HepG2 (cell line): ENCODE results near the gene ACSM2B. TPM values are rescaled to one million over a fixed set of nuclear protein-coding genes. Genes with fewer than 3 reads are reported as not detected.
A peak's percentile ranks its signal among the peaks of the same experiment; 100 is the strongest.

Source experiments
- ATF3 ChIP-seq: sonication (generic); formaldehyde crosslinking; IDR thresholded peaks from 2 replicates; pipeline ENCODE4 v1.4.0; 2020; ENCODE audit warnings: missing genetic modification reagents
- ATF7 ChIP-seq, 2 experiments: fragments of 450-650 bp in 1 of 2; sonication (generic) in 1 of 2; formaldehyde crosslinking in 1 of 2; IDR thresholded peaks; 2 replicates each; pipeline versions ENCODE4 v1.4.0 to v1.6.1; 2016 to 2020; ENCODE audit warnings: antibody characterized with exemption in 1 of 2, mild to moderate bottlenecking in 1 of 2, missing genetic modification reagents in 1 of 2
- CBFB ChIP-seq: sonication (generic); formaldehyde crosslinking; IDR thresholded peaks from 2 replicates; pipeline ENCODE4 v1.4.0; 2020; ENCODE audit warnings: missing genetic modification reagents
- ETV6 ChIP-seq: sonication (generic); formaldehyde crosslinking; conservative IDR thresholded peaks from 2 replicates; pipeline ENCODE4 v1.4.0; 2020; ENCODE audit warnings: missing genetic modification reagents
- FLYWCH1 ChIP-seq: sonication (generic); formaldehyde crosslinking; IDR thresholded peaks from 2 replicates; pipeline ENCODE4 v1.8.1; 2023; ENCODE audit warnings: mild to moderate bottlenecking, missing genetic modification reagents
- HDAC1 ChIP-seq: sonication (generic); formaldehyde crosslinking; IDR thresholded peaks from 2 replicates; pipeline ENCODE4 v1.5.1; 2020; ENCODE audit warnings: mild to moderate bottlenecking, missing genetic modification reagents
- KLF15 ChIP-seq: sonication (generic); formaldehyde crosslinking; IDR thresholded peaks from 2 replicates; pipeline ENCODE4 v1.8.1; 2023; ENCODE audit warnings: borderline replicate concordance, mild to moderate bottlenecking, inconsistent platforms, missing genetic modification reagents, mixed read lengths
- MAFG ChIP-seq: sonication (generic); formaldehyde crosslinking; IDR thresholded peaks from 2 replicates; pipeline ENCODE4 v1.5.1; 2020; ENCODE audit warnings: mild to moderate bottlenecking, missing genetic modification reagents
- MXI1 ChIP-seq: IDR thresholded peaks from 3 replicates; pipeline ENCODE4 v1.6.1; 2012; ENCODE audit warnings: low read depth, low read length, inconsistent platforms, borderline replicate concordance
- NFYC ChIP-seq: IDR thresholded peaks from 2 replicates; pipeline ENCODE4 v1.6.1; 2016; ENCODE audit warnings: missing genetic modification reagents, missing compliant biosample characterization
- PPARG ChIP-seq: conservative IDR thresholded peaks from 2 replicates; pipeline ENCODE4 v1.6.1; 2016; ENCODE audit warnings: missing biosample characterization, missing genetic modification reagents
- RAD21 ChIP-seq: fragments of 450-650 bp; formaldehyde crosslinking; IDR thresholded peaks from 2 replicates; pipeline ENCODE4 v1.5.0; 2020; ENCODE audit warnings: mild to moderate bottlenecking
- SCMH1 ChIP-seq: sonication (generic); formaldehyde crosslinking; IDR thresholded peaks from 2 replicates; pipeline ENCODE4 v1.9.0; 2021; ENCODE audit warnings: missing genetic modification reagents, mild to moderate bottlenecking, borderline replicate concordance
- SIN3A ChIP-seq: IDR thresholded peaks from 2 replicates; pipeline ENCODE4 v1.6.1; 2011; ENCODE audit warnings: low read depth, mild to moderate bottlenecking, control low read depth, low read length, borderline replicate concordance
- SRF ChIP-seq: IDR thresholded peaks from 2 replicates; pipeline ENCODE4 v1.6.1; 2011; ENCODE audit warnings: mild to moderate bottlenecking, low read depth, low read length, moderate library complexity
- TOPORS ChIP-seq: sonication (generic); formaldehyde crosslinking; IDR thresholded peaks from 2 replicates; pipeline ENCODE4 v1.8.0; 2023; ENCODE audit warnings: mild to moderate bottlenecking, missing genetic modification reagents
- TSC22D2 ChIP-seq: sonication (generic); formaldehyde crosslinking; IDR thresholded peaks from 2 replicates; pipeline ENCODE4 v1.5.1; 2020; ENCODE audit warnings: missing genetic modification reagents, mild to moderate bottlenecking, borderline replicate concordance
- ZBTB43 ChIP-seq: sonication (generic); formaldehyde crosslinking; conservative IDR thresholded peaks from 2 replicates; pipeline ENCODE4 v1.4.0; 2020; ENCODE audit warnings: missing genetic modification reagents
- ZFP36L1 ChIP-seq: sonication (generic); formaldehyde crosslinking; IDR thresholded peaks from 2 replicates; pipeline ENCODE4 v1.8.0; 2022; ENCODE audit warnings: mild to moderate bottlenecking, missing genetic modification reagents, moderate library complexity
- ZHX1 ChIP-seq: sonication (generic); formaldehyde crosslinking; IDR thresholded peaks from 2 replicates; pipeline ENCODE4 v1.8.1; 2022; ENCODE audit warnings: low read depth, mild to moderate bottlenecking, missing genetic modification reagents
- ZNF121 ChIP-seq: sonication (generic); formaldehyde crosslinking; IDR thresholded peaks from 2 replicates; pipeline ENCODE4 v1.5.0; 2020; ENCODE audit warnings: mild to moderate bottlenecking, missing genetic modification reagents
- ZNF570 ChIP-seq: sonication (generic); formaldehyde crosslinking; IDR thresholded peaks from 2 replicates; pipeline ENCODE4 v1.4.0; 2020; ENCODE audit warnings: mild to moderate bottlenecking, missing genetic modification reagents, borderline replicate concordance
- ZNF691 ChIP-seq: sonication (generic); formaldehyde crosslinking; IDR thresholded peaks from 2 replicates; pipeline ENCODE4 v1.4.0; 2020; ENCODE audit warnings: missing genetic modification reagents, low read depth, mild to moderate bottlenecking, borderline replicate concordance
- ZNF777 ChIP-seq: sonication (generic); formaldehyde crosslinking; IDR thresholded peaks from 2 replicates; pipeline ENCODE4 v1.4.0; 2020; ENCODE audit warnings: missing genetic modification reagents
- ZSCAN9 ChIP-seq: IDR thresholded peaks from 2 replicates; pipeline ENCODE4 v1.6.1; 2016; ENCODE audit warnings: borderline replicate concordance
- polyA plus RNA-seq, 8 experiments: library from polyadenylated mRNA; depleted of rRNA in 3 of 8; stranded (reverse) in 7 of 8; unstranded in 1 of 8; fragments of >200 nt; fragmentation: Illumina TruSeq in 4 of 8; extraction: Trizol in 4 of 8; gene quantifications; 2 replicates each; pipeline versions ENCODE4 v1.2.1 to v1.2.3, GENCODE V29; 2011 to 2016; ENCODE audit warnings: low read depth in 4 of 8, missing spikeins in 1 of 8, mixed read lengths in 1 of 8; ENCODE audit not compliant: insufficient read depth in 1 of 8
- total RNA-seq, 5 experiments: library from RNA; depleted of rRNA; stranded (reverse); fragments of >200 nt; fragmentation: Illumina TruSeq; extraction: Trizol; gene quantifications; 2 replicates each; pipeline ENCODE4 v1.2.3, GENCODE V29; 2016; ENCODE audit warnings: low read depth in 1 of 5

ACSM2B gene
- total and polyA plus RNA-seq, 2 of the 13 experiments (the other 11 are each of a cell fraction or from before 2014, with no cell fraction given), result 22.9 to 34.0 TPM

- TF ChIP-seq SRF (no peak), TSC22D2 (CRISPR knock-in tag) (peak; percentile 96), FLYWCH1 (CRISPR knock-in tag) (0 out of 2 replicates have a peak, but pooled peaks have one; percentile 78), HDAC1 (peak; percentile 95), ZSCAN9 (CRISPR knock-in tag) (peak; percentile 97), MXI1 (peak; percentile 78; the same call in 2 of the 3 replicates), SIN3A (0 out of 2 replicates have a peak, but pooled peaks have one; percentile 10), PPARG (CRISPR knock-in tag) (peak; percentile 90), ZNF691 (peak; percentile 52; the same call in 1 of the 2 replicates), ZHX1 (CRISPR knock-in tag) (peak; percentile 49; the same call in 1 of the 2 replicates), ZBTB43 (CRISPR knock-in tag) (peak; percentile 95), ZNF777 (CRISPR knock-in tag) (peak; percentile 51; the same call in 1 of the 2 replicates), MAFG (no peak), TOPORS (CRISPR knock-in tag) (peak; percentile 85; the same call in 1 of the 2 replicates), ZNF570 (CRISPR knock-in tag) (peak; percentile 62; the same call in 1 of the 2 replicates), ZNF121 (CRISPR knock-in tag) (0 out of 2 replicates have a peak, but pooled peaks have one; percentile 64), SCMH1 (no peak), ZFP36L1 (CRISPR knock-in tag) (no peak), ETV6 (CRISPR knock-in tag) (0 out of 2 replicates have a peak, but pooled peaks have one; percentile 45), CBFB (no peak; the same call in none of the 2 replicates), KLF15 (0 out of 2 replicates have a peak, but pooled peaks have one; percentile 74), RAD21 (CRISPR knock-in tag) (peak; percentile 60; the same call in 1 of the 2 replicates), ATF3 (CRISPR knock-in tag) (peak; percentile 11; the same call in 1 of the 2 replicates), NFYC (CRISPR knock-in tag) (peak; percentile 67), ATF7 (IDR thresholded peaks at IDR 0.05) (peak; percentile 45; the same call in 1 of the 2 replicates), ATF7 (CRISPR knock-in tag; IDR thresholded peaks at IDR 0.05) (peak; percentile 75; the same call in 1 of the 2 replicates)
These were observed 22.8 kb upstream of the ACSM2B start (continued) for GRCh38 chr16:20598832-20599469.
